HS-5 (cell line): ENCODE data around the gene CUL3.

ENCODE experiments used
- DNase-seq: peaks from one replicate; pipeline ENCODE4 v3.0.0-alpha.2; 2012; ENCODE audit warnings: low read depth

The CUL3 gene

DNA sequence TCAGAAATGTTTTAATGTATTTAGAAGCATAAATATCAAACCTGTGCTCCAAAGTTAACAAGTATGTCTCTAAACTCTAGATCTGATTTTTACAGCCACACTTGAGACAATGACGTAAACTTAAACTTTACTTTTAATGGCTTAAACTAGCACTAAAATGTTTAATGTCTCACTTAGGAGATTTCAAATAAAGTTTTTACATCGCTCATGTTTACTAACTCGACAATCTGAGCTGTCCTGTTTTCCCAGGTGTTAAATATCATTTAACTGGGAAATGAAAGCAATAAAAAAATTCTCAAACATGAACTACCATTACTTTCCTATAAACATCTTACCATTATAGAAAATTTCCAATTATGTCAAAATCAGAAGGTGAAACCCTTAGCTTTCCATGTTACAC, 113.0 kb downstream of the CUL3 start:
- DNase-seq: no peak

DNA sequence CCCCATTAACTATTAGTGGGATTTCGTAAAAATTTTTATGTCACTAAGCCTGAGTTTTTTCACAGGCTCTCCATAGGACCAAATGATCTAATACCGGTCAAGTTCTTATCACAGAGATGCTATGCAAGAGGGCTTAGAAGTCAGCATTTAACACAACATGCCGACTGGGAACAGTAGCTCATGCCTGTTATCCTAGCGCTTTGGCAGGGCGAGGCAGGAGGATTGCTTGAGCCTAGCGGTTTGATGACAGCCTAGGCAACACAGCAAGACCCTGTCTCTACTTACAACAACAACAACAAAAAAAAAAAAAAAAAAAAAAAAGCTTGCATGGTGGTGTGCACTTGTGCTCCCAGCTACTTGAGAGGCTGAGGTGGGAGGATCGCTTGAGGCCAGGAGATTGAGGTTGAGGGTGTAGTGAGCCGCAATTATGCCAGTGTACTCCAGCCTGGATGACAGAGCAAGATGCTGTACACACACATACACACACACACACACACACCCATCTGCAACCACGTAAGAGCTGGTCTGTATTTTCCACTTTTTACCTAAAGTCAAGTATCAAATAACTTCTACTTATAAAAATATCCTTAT, 115.7 kb downstream of the CUL3 start:
- DNase-seq: no peak

DNA sequence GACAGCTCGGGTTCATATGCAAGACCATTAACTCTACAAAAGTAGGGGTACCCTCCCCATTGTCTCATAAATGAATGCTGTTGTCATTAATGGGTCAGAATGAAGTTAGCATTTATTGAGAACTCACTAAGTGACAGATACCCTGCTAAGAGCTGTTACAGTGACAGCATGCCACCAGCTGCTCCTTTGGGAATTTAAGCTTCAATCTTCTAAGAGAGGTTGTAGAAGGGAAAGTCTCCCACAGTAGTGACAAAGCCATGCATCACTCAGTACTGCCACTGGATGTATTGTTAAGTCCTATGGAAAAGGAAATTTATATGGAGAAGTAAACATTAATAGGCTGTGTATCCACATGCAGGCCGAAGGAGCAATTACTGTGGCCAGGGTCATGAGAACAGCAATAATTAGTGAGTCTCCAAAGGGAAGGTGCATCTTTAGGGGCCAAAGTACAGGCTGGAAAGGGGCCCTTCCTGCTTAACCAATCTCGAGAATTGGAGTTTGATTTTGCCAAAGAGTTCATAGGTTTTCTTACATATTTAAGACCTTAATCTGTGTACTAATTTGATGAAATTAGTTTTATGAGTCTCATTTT, 118.8 kb downstream of the CUL3 start:
- no peak for DNase-seq

DNA sequence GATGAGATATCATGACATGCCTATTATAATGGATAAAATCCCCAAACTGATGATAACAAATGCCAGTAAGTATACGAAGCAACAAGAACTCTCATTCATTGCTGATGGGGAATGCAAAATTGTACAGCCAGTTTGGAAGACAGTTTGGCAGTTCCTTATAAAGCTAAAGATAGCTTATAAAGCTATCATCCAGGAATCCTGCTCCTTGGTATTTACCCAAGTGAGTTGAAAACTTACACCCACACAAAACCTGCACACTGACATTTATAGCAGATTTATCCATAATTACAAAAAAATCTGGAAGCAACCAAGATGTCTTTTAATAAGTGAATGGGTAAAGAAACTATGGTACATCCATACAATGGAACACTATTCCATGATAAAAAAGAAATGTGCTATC, 123.8 kb downstream of the CUL3 start:
- no peak for DNase-seq

DNA sequence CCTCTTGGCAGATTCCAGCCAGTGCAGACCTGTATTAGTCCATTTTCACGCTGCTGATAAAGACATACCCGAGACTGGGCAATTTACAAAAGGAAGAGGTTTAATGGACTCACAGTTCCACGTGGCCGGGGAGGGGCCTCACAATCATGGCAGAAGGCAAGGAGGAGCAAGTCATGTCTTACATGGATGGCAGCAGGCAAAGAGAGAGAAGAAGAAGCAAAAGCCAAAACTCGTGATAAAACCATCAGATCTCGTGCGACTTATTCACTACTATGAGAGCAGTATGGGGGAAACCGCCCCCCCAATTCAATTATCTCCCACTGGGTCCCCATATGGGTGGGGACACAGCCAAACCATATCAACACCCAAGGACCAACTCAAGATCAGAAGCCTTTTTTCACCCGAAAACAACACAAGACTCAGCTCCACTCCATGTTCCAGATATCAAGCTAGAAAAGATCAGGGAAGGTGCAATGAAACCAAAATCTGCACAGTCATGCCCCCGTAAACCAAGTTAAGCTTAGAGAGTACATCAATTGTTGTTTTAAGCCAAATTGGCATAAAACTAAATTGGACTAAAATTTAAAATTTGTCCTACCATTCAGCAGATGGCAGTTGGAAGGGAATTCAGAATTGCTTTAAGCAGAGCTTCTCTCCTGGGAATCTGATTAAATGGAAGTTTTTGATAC, 127.6 kb downstream of the CUL3 start:
- DNase-seq: no peak

DNA sequence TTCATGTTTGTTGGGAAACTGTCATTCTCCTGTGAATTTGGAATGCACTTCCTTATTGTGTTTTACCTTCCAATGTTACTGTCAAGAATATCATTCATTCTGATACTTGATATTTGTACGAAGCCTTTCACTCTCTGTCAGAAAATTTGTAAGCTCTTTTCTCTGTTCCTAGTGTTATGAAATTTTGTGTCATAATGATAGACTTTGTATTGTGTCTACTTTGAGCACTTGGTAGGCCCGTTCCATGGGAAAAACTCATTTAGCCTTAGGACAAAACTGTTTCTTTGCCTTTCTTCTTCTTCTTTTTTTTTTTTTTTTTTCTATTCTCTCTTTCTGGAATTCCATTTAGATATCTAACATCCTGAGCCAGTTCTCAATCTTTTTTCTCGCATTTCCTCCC, 131.3 kb downstream of the CUL3 start:
- DNase-seq: no peak

DNA sequence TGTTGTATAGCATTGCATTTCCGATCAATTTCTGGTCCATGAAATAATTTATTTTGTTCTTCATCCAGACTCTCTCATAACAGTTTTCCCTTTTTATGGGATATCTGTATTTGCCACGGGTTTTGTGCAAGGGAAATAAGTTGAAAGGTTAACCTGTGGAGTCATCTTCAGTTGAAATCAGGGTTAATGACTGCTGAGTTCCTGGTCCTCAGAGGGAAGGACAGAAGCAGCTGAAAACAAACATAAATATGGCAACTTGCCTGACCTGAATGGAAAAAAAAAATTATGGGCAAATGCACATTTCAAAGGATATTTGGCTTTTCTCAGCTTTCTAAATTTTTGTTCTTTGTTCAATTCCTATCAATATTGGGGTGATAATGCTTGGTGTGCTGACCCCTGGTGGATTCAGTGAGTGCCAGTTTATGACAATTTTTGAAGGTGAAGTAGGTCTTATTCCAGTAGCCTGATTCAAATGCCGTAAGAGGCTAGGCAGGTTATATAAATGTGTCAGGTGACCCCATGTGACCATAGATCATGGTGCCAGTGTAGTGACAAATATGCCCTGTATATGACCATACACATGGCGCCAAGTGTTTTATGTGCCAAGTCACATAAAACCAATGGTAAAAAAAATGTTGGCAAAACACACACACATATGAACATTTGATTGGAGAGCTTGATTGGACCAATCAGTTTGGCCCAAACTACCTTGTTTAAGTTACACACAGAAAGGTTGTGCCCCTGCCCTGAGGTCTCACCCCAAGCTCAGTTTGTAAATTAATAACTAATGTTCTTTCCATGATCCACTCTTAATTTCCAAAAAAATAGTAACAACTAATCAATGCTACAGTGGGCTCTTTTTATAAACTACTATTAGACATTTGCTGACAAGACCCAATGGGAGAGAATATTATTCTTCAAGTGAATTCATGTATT, 135.7 kb downstream of the CUL3 start:
- DNase-seq: no peak

DNA sequence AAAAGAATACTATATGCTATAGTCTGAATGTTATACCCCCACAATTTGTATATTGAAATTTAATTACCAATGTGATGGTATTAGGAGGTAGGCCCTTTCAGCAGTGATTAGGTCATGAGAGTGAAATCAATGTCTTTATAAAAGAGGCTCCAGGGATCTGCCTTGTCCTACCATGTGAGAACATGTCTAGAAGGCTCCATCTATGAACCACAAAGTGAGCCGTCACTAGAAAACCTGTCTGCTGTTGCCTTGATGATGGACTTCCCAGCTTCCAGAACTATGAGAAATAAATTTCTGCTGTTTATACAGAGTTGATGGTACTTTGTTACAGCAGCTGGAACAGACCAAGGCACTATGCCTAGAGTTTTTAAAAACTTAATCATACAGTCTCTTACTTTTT, 136.9 kb downstream of the CUL3 start:
- no peak for DNase-seq

DNA sequence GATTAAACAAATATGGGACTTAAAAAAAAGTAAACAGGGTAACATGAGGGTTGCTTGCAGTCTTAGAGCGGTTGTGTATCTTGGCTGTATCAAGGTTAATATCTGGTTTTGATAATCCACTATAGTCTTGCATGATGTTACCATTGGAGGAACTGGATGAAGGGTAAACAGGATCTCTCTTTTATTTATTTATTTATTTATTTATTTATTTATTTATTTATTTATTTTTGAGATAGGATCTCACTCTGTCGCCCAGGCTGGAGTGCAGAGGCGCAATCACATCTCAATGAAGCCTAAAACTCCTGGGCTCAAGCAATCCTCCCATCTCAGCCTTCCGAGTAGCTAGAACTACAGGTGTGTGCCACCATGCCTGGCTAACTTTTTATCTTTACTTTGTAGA, 140.4 kb downstream of the CUL3 start:
- no peak for DNase-seq

DNA sequence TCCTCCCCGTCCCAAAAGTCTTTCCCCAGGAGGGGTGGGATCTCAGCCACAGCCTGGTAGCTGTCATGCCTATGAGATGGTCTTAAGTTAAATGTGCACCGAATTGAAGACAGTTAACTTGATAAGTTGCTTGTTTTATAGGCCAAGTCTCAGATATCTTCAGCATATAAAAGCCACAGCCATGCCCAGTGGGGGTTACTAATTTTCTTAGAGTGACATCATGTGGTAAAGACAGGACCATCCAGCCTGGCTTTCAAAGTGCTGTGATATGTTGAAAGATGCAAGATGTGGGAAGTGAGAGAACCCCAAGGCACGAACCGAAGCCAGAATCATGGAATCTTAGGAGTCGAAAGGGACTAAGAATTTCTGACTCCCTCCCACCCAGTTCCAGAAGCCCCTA, 141.1 kb downstream of the CUL3 start:
- no peak for DNase-seq

DNA sequence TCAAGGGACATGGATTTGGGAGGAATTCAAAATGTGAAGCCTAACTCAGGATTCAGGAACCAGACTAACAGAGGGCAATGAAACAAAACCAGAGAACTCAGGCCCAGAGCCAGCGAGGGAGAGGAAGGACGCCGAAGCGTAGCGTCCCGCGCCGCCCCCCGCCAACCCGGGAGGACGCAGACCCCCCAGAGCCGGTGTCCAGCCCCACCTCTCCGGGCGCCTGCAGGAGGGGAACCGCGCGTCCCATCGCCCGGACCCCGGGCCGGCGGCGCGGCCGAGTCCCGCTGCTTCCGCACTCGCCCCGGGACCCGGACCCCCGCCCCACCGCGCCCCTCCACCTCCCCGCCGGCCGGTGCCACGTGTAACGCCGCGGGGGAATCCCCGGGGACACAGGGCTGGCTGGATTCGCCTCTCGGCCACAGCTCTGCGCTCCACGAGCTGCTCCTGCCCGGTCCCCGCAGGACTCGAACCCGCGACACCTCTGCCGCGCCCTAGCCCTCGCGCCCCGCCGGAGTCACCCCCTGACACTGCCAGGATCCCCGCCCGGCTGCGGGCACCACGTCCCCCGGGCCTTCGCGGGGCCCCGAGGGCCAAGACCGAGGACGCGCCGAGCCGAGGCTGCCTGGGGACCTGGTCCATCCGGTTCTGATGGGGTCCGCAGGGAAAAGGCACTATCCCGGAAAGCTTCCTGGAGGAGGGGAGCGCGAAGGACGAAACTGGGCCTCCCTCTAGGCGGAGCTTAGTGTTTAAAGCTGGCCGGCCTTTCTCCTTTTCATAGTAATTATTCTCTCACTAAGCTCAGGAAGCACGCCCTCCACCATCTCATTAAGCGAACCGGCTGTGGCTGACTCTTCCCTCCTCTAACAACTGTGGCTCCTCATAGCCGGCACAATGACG, 142.8 kb downstream of the CUL3 start:
- DNase-seq: no peak

DNA sequence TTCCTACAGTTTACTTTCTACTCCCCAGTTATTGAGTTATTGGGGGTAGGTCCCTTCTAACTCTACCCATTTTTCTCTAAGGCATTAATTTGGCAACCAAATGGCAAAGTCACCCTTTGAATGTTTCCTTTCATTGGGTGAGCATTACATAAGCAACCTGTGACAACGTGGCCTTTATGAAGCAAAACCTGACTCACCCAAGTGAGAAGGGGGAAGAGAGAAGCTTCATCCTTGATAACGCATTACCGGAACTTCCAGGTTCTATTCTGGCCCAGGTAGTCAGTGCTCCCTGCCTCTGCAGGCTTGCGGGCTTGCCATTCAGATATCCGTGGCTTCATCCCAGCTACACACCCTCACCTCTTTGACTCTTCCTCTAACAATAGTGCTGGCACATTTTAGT, 144.2 kb downstream of the CUL3 start:
- DNase-seq: no peak

DNA sequence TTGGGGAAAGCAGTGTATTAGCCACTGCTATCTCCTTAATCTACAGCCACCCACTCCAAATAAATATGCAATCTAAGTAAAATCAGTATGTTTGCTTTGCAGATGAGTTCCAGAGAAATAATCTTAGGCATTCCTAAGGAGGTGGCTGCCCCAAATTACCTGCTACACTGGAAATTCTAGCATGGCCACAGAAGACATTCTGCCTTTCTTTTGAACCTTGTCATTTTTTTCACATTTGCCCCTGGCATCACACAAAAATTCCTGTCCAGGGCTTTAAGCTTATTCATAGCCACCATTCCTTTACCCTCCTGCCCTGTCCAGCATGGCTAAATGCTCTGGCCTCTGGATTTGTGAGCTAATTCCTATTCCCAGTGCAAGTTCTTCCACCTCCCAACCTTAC, 146.4 kb downstream of the CUL3 start:
- no peak for DNase-seq

DNA sequence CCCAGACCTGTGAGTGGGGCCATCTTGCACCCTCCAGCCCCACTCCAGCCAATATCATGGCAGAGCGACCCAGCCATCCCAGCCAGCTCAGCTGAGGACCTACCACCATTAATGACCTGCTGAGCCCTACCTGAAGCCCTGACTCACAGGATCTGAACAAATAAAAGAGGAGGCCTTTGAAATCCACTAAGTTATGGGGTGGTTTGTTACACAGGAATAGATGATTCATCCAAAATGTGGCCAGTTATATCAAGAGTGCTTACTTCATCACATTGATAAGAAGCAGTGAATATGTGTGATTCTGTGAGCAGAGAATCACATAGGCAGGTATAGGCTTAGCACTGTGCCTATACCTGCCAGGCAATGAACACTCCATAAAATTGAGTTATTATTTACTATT, 148.5 kb downstream of the CUL3 start:
- DNase-seq: no peak

DNA sequence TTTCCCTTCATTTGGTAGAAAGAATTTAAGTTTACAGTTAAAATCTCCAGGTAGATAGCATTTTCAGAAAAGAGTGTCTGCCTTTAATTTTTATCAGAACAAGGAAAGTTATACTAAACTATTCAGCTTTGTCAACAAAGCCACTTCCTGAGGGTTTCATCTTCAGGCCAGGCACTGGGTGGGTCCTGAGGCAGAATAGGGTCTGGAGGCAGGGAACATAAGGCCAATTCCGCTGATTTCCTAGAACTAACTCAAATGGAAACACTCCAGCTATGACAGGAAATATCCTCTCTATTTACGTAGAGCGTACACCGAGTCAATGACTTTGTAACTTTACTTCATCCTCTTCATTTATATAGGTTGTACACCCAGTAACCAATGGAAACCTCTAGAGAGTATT, 150.5 kb downstream of the CUL3 start:
- DNase-seq: no peak

DNA sequence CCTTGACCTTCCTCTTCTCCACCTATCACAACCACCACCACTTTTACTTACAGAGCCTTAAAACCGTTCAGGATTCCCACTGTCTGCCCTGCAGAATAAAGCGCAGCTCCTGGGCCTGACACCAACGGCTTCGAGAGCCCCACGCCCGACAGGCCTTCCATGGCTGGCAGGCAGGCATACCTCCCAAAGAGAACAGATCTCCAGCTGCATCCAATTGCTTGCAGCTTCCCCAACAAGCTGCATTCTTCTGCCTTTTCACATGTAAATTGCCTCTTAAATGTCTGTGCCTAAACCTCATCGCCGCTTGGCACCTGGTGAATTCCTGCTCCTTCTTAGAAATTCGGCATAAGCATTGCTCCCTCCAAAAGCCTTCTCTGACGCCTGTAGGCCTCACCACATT, 151.7 kb downstream of the CUL3 start:
- no peak for DNase-seq

DNA sequence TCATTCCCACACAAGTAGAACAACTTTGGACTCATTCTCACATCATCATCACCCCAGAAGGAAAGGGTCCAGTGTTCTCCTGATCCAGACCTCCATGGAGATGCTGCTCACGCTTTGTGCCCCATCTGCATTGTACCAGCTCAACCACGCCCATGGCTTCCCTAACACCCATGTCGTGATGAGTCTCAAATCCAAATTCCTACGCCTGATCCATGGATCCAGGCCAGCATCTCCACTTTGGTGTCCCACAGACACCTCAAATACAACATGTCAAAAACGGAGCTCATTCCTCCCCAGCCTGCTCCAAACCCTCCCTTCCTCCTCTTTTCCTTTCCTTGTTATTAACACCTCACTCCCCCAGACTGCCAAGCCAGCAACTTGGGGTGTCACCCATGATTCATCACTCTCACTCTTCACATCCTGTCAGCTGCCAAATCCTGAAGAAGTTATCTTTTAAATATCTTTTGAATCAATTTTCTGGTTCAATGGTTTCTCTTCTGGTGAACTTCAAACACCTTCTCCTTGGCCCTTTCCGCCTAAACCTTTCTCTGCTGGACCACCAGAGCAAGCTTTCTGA, 153.1 kb downstream of the CUL3 start:
- DNase-seq: no peak

DNA sequence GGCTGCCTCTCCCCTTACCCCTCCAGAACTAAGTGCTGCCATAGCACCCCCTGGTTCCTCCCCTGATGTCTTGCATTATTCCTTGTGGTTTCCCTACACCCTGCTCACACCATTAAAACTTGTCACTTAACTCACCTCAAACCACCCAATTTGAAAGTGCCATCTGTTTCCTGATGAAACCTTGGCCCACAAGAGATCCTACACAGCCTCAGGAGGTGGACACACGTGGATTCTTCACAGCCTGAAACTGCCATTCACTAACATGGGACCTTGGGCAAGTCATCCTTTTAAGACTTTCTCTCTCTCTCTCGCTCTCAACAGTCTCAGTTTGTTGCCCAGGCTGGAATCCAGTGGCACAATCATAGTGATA, 155.7 kb downstream of the CUL3 start:
- no peak for DNase-seq

DNA sequence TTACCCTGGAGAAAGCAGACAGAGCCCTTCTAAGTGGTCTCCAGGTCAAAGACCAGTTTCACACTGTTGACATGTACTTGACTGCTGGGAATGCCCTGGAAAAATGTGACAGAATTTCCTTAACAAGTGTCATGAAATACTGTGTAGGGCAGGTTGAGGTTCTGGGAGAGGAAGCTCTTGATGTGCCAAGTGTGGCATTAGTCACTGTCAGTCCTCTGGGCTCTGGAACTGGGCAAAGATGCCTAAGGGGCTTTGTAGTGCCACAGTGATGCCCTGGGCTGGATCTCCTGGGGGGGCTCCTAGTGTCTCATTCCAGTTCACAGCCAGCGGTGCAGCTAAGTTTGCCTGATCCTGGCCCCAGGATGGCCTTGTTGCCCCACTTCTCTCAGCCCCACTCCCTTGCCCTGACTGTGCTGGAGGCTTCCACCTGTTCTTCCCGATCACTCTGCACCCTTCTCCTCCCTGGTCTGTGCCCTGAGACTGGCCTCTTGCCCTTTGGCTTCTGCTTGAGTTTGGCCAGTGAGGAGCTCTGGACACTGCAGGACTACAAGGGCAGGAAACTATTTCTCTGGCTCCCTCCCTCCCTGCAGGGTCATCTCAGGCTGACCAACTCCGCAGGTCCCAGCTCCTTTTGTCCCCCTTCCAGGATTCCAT, 156.2 kb downstream of the CUL3 start:
- DNase-seq: no peak

DNA sequence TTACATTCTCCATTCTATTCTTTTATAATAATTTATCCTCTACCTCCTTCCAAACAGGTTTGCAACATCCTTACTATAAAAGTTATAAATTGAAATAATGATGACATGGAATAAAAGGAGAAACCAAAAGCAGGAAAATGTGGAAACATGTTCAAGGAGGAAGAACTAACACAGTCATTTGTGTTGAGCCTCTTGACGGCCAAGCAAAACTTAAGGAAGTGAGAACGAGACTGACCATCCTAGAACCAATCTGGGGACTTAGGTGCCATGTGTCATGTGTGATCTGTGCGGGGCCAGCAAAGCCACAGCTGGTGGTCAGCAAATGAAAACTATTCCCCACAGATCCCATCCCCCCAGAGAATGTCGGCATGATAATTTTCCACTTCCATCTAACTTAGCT, 157.7 kb downstream of the CUL3 start:
- no peak for DNase-seq

DNA sequence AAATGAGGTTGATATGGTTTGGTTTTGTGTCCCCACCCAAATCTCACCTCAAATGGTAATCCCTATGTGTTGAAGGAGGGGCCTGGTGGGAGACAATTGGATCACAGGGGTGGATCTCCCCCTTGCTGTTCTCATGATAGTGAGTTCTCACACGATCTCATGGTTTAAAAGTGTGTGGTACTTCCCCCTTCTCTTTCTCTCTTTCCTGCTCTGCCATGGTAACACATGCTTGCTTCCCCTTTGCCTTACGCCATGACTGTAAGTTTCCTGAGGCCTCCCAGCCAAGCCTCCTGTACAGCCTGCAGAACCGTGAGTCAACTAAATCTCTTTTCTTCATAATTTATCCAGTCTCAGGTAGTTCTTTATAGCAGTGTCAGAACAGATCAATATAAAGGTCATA, 158.5 kb downstream of the CUL3 start:
- DNase-seq: no peak
